COR-L47 (cell line): ENCODE measurements around the gene WLS.

Experiments
- DNase-seq: peaks from one replicate; lab custom pipeline; 2025; lab: John Stamatoyannopoulos, UW

Gene WLS

DNA sequence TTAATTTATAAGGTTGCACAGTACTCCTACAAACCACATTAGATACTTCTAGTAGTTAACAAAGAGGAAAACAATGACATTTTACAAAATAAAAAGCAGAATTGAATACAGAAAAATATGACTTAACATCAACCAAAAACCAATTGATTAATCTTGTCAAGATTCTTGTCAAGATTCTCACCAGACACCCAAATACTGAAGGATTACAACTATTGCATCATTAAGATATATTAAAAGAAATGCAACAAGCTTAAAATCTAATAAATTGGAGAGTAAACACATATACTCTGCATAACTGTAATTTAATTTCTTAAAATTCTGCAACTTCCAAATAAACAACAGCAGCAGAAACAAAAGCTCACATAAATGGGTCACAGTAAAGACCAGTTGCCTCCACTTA lies 4.7 kb downstream of the WLS start:
- DNase-seq = no peak

DNA sequence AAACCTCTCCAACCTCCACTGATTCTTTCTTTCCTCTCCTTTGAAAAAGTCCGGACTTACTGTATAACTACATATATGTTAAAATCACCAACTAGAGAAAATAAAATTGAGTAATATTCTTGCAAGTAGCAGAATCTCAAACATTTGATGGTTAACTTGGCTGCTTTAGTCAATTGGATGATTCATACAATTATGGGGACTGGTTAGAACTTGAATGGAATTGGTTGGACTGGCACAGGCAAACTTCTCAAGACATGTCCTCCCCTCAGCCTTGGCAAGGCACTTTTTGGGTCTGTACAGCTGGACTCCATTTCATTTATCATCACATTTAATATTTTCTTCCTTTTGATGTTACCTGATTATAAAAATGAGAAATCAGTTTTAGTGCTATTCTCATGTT lies 6.5 kb downstream of the WLS start:
- DNase-seq = no peak

DNA sequence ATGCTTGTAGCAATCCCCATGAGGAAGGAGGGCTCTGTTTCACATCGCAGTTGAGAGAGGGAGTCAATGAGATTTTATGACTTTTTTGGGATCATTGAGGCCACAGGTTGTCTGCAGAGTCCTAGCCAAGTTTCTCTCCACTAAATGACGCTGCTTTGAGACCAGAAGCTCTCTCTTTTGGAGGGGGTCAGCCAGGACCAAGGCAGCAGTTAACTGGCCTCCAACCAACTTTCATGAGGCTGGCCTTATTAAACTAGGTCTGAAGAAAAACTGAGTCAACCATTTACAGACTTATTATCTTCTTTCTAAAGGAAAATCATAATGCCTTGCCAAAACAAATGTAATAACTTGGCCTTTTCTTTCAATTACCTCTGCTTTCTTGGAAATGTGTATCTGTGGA lies 8.6 kb downstream of the WLS start:
- DNase-seq = no peak

DNA sequence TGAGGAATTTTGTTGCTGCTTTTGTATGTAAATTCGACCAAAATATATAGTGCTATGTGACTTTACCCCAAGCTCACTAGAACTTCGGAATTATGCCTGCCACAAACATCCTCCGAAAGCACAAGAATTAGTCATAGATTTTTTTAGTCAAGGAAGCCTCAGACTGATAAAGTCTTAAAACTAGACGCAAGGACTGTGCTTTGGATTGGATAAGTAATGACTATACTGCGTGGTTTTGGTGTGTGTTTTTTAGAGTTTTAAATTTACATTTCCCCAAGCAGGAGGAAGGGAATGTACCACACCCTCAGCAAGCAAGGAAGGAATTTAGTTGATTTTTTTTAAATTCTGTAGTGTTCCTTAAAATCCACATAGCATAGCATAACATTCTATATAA lies 10.3 kb downstream of the WLS start:
- no peak for DNase-seq

DNA sequence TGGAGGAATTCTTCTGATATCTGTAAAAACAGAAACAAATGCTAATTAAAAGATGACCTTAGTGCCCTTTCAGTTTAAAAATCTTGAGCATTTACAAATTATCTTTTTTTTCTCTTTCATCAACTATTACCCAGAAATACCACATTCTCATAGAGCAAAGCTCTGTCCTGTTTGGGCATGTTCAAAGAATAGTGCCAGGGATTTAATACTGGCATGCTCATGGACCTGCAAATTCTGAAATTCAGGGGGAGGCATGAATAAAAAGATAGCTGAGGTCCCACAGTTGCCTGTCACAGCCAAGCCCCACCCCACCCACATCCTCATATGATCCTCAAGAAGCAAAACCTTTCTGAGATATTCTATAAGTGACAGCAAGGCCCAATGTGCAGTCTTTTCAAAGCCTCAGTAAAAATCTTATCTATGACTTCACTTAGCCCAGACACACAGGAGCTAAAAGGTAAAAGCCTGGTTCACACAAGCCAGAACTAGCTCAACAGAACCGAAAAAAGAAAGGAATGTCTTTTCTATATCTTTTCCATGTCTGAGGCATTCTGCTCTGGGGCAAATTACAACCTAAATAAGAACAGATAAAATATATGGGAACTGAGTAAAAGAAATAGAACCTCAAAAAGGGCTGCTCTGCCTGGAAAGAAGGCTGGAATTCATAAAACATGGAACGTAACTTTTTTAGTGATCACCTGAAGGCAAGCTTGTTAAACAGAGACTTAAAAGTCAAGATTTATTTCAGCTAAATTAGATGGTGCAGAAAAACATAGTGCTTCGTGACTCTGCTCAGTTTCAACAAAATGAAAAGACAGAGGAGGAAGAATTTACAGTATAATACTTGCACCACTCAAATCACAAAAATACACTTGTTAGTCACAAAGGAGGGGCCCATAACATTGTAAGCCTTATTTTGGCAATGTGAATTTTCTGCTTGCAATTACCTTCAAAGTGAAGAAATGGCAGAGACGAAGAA lies 11.0 kb downstream of the WLS start:
- no peak for DNase-seq

DNA sequence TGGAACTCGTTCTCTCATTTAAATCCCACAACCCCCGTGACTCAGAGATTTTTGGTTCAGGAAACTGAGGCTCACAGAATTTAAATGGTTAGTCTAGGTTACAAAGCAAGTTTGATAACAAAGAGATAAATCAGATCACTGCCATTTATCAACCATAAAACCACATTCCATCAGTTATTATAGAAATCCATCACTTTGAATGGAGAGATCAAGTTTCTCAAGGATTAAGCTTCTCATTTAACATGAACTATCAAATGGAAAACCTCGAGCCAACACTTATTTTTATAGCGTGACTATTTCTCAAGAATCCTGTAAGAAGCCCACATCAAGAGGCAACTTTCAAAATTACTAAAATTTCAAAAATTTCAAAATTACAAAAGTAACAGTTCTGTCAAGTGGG lies 11.9 kb downstream of the WLS start:
- DNase-seq = no peak

DNA sequence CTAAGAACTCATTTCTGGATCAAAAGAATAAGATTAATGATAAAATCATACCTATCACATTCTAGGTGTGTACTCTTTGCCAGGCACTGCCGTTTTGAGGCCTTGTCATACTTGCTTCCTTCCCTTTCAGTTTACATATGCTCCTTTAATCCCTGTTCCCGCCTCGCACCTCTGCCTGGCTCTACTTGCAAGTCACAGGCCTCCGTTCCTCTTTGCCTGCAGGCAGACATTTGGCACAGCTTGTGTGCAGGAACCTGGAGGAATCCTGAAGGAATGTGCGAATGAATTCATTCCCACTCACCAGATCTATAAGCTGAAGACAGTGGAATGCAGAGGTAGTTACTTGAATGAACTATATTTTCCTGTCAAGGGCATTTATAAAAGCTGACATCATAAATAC lies 13.8 kb downstream of the WLS start:
- DNase-seq = no peak

DNA sequence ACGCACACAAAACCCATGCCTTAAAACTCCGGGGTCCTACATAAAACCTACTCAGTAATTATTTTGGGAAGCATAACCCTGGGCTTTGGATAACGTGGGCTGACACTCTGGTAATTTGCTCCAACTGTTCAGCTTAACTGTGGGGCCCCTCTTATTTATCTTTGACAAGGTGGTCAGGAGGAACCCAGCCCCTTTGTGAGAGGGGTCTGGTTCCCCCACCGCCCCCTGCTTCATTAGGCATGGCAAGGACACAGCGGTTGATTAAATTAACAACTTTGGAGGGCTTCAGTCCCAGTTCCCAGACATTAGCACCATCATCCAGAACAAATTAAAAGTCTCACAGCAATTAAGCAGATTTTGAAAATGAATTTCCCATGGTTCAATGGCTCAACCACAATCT lies 14.7 kb downstream of the WLS start:
- DNase-seq = no peak

DNA sequence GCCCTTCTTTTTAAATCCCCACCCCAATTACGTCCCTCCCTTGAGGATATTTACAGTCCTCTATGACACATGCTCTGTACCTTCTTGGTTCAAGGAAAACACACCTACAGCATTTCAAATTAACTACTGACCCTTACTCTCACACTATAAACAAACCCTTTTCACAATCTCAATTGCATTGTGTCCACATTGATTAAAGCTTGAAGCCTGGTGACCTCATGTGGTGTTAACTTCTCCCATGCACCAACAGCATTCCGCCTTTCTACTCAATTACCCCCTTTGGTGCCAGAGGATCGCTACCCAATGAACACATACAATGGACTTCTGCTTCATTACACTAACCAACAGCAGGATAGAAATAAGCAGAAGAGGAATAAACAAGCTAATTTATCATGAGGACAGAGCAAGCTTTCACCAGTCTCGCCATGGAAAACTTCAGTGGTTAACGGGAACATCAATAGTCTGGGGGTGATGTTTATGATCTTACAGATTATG lies 15.2 kb downstream of the WLS start:
- peak; percentile 94 for DNase-seq

DNA sequence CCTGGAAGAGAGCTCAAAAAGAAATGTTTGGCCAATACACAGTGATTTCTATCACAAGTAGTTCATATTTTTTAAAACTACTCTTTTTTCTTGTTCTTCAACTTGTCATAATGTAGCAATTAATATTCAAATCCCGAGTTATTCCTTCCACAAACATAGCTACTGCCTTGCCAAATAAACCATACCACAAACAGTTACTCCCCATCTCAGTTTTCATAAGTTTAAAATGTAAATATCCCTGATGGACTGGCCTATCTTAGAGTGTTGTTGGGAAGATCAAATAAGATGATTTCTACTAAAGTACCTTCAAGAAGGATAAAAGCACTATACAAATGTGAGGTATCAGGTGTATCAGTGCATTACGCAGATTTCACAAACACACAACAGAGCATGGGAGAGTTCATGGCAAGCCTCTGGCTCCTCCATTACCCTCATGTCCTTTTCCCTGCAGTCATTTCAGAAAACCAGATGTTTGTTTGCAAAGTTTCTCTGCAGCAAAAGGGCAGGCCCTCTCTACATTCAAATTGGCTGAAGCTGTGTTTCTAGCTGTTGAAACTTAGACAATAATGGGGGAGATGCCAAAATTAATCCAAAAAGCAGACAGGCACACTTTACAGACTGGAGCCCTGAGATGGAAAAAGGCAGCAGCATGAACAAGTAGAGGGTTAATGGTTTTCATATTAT lies 16.1 kb downstream of the WLS start:
- DNase-seq = no peak

DNA sequence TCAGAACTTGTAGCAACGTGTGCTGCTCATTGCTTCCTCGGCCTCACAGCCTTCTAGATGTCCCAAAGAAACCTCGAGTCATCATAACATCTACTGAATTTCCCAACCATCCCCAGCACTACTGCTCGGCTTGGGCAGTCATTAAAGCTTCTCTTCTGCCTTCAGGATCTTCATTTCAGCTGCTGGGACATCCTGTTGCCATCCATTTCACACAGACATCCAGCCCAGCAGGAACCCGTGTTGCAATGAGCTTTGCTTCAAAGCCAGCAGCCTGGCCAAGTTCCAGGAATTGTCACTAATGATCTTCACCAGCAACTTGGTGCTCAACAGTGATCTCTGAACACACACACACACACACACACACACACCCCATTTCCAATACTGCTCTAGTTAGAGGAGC lies 18.5 kb downstream of the WLS start:
- DNase-seq = peak; percentile 63

DNA sequence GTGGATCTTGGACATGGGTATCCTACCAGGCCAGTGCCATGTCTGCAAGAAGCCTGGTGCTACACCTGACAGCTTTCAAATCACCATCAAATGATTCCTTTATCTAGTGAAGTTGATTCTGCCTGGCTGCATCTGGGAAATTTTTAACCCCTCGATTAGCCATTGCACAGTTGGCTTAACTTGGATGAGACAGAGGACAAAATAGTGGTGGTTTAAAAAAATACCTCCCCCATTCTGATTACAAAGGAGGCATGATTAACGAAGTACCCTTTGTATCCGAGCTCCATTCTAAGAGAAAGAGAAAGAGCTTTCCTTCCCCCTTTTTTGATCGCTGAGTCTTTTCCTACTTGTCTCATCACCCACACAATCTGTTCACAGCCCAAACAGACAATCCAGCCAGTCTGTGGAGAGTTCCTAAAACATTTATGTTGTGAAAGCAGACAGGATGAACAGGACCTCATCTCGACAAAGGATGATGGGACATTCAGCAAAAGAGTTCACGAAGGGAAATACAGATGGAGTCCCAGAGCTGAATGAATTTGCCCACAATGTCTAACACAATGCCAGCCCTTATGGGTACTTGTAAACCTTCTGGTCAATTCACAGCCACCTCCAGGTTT lies 20.5 kb downstream of the WLS start:
- DNase-seq = no peak

DNA sequence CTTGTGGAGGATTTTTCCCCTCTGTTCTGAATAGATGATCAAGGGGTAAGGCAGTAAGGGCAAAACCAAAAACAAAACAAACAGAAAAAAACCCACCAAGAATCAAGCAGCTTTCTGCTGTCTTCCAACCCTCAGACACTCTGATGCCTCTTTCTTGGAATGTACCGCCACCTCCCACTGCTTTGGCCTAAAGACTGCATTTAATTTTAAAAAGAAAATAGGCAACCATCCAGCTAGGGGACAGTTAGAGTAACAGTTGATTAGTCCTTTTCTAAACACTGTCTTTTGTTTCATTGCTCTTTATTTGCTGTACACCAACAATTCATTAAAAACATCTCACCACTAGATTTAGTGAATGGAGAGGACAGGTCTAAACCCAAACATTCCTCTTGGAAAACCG lies 21.5 kb downstream of the WLS start:
- no peak for DNase-seq

DNA sequence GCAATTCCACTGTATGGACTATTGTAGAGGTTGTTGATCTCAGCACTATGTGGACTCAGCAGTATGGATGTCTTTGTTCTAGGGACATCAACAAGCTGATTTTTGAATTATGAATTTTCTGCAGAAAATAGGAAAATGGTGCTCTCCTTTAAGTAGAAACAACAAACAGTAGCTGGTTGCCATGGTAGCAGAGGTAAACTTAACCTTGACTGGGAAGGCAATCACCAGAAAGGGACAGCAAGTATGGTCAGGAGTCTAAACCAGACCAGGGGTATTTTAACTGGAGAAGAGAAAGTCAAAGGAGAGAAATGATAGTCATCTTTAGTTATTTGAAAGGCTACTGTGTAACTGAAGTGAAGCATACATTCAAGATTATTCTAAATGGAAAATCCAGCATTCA lies 22.3 kb downstream of the WLS start:
- no peak for DNase-seq

DNA sequence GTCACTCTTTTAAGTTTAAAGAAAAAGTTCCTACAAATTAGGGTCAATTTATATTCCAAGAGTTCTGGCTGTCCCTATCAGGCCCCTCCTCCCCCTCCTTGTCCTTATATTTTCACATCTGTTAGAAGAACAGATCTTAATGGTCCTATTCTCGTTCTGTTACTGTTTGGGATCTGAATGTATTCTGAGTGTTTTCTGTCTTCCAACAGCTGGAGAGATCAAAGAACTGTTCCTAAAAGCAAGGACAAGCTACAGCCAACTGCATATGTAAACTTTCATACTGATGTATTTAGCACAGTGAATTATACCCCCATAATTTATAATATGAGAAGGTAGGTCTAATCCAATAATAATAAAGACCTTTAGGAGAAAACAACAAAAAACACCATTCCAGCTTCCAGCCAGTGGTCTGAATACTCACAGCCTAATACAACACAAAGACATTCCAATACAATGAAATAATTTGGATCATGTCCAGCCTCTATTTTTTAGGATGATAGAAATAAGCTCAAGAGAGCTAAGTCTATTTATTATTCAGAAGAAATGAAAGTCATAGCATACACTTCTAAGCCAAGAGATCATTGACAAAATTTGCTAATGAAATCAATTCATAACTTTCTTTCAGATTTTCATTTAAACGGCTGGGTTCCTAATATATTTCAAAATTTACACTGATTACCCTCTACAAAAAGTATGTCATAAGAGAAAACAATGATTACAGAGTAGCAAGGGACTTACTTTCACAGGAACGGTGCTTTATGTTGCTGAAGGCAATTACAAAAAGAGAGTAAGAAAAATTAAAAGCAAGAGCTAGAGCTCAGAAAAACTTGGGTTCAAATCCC lies 25.3 kb downstream of the WLS start:
- no peak for DNase-seq

DNA sequence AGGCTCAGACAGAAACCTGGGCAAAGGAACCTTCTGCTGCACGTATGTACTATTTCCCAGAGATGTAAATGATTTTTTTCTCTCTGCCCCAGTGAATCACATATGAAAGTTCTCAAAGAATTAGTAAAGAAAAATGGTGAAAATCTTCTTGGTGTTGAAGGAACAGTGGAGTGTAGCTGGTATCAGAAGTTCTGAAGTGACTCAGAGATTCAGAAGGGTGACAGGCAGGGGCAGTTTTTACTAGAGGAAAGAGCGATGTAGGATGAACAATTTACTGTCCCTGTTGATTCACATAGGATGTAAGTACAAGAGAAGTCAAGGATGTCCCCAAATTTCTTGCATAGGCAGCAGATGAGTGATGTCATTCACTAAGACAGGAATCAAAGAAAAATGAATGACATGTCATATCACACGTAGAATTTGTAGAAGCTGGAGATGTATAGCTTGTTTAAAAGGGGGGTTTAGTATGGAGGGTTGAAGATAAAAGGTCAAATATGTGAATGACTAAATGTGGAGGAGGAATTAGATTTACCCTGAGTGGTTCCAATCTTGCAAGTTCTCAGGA lies 26.4 kb downstream of the WLS start:
- DNase-seq = no peak

DNA sequence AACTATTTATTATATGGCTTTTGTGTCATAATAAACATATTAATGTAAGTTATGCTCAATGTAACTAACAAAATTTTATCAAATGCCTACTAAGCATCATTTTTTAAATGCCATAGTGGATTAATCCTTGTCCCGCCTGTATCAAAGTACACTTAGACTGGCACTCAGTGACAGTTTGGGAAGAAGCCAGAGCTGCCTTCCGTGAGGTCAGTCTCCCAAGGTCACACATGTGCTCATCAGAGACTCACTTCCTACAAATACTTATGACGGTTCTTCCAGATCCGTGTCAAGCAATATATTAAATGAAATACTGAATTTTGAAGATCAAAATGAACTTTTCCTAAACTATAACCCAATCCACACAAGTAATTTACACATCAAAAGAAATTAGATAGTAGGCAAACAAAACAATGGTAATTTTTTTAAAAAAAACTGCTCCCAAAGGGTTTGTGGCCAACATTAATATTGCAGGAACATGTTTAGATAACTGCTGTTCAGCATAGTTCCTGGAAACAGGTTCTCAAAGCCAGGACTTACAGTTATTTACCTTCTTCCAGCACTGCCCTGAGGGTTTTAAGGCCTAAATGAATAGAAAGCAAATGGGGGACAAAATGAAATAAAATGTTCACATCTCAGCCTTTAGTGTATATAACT lies 27.2 kb downstream of the WLS start:
- DNase-seq = no peak

DNA sequence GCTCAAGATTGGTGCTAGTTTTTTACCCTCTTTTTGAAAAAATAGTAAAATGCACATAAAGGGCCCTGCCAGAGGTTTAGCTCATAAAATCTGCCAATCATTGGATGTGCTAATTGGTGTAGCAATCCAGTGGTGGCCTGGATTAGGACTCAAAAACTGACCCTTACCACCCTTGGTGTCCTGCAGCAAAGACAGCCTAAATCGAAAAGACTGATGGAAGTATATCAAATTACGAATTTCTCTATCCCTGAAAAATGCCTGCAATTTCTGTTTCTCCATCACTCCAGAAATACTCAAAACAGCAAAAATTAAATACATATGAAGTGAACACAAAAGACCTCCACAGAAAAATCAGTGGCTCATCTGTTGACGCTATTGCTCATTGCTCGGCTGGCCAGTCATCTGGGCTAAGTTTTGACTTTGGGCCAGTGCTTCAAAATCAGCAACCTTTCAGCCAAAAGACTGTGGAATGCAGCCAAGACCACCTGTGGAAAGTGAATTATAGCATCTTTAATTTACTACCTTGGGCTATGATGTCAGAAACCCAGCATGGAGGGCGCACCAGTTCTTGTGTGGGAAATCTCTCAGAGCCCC lies 30.0 kb downstream of the WLS start:
- DNase-seq = peak; percentile 8

DNA sequence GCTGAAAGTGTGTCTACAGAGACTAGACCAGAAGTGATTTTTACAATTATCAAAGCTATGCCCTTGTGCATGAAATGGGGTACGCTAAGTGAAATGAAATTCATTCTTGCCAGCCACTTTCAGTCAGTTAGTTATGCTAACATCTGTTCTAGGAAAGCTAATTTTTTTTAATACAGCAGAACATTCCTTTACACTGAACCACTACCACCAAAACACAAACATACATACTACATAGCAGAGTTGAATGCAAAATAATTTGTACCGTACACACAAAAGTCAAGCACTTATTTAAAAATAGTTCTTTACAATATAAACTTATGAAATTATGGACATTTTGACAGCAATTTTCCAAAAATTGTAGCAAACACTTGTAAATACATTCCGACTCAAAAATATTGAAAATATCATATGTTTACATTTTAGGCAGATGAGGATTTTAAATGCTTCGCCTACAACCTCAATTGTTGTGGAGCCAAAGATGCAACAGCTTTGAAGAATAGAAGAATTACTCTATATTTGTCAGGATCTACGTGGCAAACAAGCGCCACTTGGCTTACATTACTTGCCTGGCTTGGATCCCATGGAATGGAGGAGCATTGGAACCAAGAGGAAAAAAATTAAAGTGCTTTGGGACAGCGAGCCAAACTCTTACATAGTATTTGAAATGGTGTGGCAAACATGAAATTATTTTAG lies 30.6 kb downstream of the WLS start:
- no peak for DNase-seq

DNA sequence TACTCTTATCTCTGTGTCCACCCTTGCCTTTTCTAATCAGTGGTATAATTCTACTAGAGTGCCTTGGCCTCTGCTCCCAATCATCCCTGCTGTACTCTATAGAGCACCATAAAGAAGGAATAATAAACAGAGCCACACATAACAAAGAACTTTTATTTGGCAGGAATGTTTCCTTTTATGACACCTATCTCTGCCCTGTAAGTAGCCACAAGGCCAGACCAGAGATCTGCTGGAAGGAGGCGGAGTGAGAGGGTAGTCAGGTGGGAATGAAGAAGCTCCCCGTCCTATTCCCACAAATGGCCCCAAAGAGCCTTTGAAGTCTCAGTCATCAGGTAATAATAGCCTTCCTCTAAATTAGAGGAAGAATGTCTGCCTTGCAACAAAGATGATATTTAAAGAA lies 32.7 kb downstream of the WLS start:
- no peak for DNase-seq
